AG09319 (cell line): ENCODE data around the gene CBLN2.

Source experiments
- DNase-seq: peaks from one replicate; pipeline ENCODE4 v3.0.0-alpha.2; 2010; ENCODE audit warnings: low read depth; ENCODE audit errors: extremely low read depth
- CTCF ChIP-seq: IDR thresholded peaks from 2 replicates; pipeline ENCODE4 v1.5.1; 2011; ENCODE audit warnings: low read depth, mild to moderate bottlenecking, inconsistent platforms, low read length, moderate library complexity

Gene CBLN2

GRCh38 chr18:72544092-72544886 is at the start of gene CBLN2:
TSS of gene CBLN2 (minus strand) at chr18:72544342. CDS start at chr18:72542160, 2,182 bp downstream.
- DNase-seq = peak; percentile 8
- TF ChIP-seq CTCF = peak; percentile 81

DNA sequence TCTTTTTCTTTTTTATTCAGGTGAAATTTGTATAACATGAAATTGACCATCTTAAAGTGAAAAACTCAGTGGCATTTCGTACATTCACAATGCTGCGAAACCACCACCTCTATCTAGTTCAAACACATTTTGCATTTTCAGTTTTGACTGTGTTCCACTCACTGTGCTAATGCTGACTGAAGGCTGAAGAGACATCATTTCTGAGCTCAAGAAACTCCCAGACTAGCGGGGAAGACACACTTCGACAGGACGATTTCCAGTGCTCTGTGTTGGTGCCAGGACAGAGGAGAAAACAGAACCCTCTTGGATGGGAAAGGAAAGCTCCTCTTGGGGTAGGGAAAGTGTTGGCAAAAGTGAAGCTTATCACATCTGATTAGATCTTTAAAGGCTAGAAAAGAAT is 44.2 kb upstream of the CBLN2 start:
- DNase-seq = no peak
- TF ChIP-seq CTCF = no peak

DNA sequence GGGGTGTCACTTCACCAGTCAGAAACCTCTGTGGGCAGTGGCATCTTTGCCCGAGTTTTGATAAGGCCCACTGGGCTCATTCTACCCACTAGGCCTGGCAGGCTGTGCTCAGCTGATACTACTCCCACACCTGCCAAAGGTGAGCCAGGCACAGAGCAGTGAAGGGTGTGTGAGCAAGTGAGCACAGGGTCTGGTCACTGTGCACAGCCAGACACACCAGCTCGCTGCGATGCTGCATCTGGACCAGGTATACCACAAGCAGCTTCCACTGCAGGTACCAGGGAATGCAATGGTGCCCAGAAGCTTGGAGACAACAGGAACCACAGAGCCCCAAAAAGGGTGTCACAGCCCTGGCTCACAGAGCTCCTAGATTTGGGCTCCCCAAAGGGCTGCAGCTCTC is 40.6 kb upstream of the CBLN2 start:
- TF ChIP-seq CTCF = no peak

DNA sequence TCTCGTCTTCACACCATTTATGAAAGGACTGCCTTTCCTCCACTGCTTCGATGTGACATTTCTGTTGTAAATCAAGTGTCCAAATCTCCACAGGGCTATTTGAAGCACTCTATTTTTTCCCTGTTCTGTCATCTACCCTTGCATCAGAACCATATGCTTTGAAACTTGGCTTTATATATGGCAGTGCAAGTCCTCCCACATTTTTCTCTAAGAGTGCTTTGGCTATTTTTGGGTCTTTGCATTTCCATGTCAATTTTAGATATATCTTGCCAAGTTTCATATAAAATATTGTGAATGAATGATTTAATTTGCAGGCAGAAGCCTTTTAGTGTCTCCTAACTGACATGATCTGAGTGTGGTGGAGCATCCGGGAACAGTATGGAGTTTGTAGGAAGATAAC is 37.8 kb upstream of the CBLN2 start:
- DNase-seq = no peak
- TF ChIP-seq CTCF = no peak

More for the DNA sequence above, 40.6 kb upstream of the CBLN2 start:
- no peak for DNase-seq

- no peak for TF ChIP-seq CTCF
- DNase-seq = no peak
Measured at GRCh38 chr18:72572896-72573295, 28.8 kb upstream of the CBLN2 start.

- DNase-seq = no peak
- no peak for TF ChIP-seq CTCF
Measured at GRCh38 chr18:72566290-72566689, 22.1 kb upstream of the CBLN2 start.

DNA sequence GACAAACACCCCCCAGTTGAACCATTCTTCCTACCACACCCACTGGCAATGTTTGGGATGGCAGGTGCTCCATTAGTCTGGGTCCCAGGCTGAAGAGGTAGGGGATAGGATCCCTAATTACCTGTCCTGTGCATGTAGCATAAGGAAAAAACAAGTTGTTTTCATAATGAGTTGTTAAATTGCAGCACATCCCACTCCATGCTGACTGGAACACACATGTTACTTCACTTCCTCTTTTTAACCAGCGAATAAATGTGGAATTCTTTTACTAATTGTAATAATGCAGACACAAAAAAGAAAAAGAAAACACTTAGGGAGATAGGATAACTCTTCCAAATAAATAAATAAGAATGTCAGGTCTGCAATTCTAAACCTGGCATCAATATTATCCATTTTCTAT is 11.8 kb upstream of the CBLN2 start:
- DNase-seq = no peak
- TF ChIP-seq CTCF = no peak
